Myometrial cell (primary cell): Measurements from ENCODE around the gene RIPK4. TPM values are rescaled to one million over a fixed set of nuclear protein-coding genes. Genes with fewer than 3 reads are reported as not detected.

ENCODE experiments used
- total RNA-seq: library from RNA; depleted of rRNA; stranded (reverse); fragments of >200 nt; gene quantifications from 2 replicates; pipeline ENCODE4 v1.2.3, GENCODE V29; 2015

RIPK4 gene
- not detected in 2 replicates for total RNA-seq

DNA sequence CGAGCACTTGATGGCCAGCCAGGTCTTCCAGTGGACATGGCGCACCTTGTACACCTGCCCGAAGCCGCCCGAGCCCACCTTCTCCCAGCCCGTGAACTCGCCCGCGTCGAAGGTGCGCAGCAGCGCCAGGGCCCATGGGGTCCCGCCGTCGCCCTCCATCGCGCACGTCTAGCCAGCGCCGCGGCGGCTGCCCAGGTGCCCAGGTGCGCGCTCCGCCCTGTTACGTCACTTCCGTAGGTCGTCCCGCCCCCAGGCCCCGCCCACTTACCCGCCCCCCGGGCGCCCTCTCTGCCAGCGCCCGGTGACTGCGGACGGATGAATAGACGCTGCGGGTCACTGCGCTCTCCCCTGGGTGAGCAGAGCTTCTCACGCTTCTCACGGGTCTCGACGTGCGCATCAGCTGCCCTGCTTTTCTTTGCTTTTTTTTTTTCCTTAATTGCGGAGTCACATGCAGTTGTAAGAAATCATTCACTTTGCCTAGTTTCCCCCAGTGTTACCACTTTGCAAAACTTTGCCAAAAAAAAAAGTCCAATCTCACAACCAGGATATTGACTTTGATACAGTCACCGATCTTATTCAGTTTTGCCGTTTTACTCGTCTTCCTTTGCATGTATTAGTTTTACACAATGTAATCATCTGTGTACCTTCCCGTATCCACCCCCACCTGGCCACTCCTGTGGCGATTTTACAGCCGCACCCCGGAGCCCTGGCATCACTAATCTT lies at the start of gene RIPK4:
Gene RIPK4 (minus strand): TSS at position 170 of the 723 bp plus-strand sequence. CDS start 11 bp downstream, at position 159.

Other genes with a start within 250 kb of the RIPK4 start
- gene PRDM15, start 112.3 kb upstream of the RIPK4 start, total RNA-seq, result 3.4 and 6.1 TPM in 2 replicates
- gene C2CD2, start 187.0 kb upstream of the RIPK4 start, total RNA-seq, result 14.2 and 16.7 TPM in 2 replicates
- gene ZBTB21, start 243.3 kb upstream of the RIPK4 start, total RNA-seq, result 5.3 and 11.8 TPM in 2 replicates